Peyer's patch (tissue), 4 donors: Measurements from ENCODE around the gene PLEKHA7.

ENCODE experiments used
- POLR2A ChIP-seq, 2 donors: fragments of 450-650 bp; IDR thresholded peaks; one replicate each; pipeline ENCODE4 v1.5.1; 2017; ENCODE audit warnings: antibody characterized with exemption in 2 of 2, mild to moderate bottlenecking in 2 of 2, moderate library complexity in 2 of 2
- TF ChIP-seq, protein P1 (sequence below), 6 experiments: fragments of 450-650 bp in 4 of 6; fragments of 200-600 bp in 2 of 6; sonication (generic) in 1 of 6; IDR thresholded peaks; one replicate each; pipeline ENCODE4 v1.5.1; 2017 to 2019; ENCODE audit warnings: antibody characterized with exemption in 6 of 6, mild to moderate bottlenecking in 3 of 6, moderate library complexity in 1 of 6

GRCh38 chr11:17014833-17015626 is 816 bp upstream of the PLEKHA7 start:
- TF ChIP-seq, protein P1, sequence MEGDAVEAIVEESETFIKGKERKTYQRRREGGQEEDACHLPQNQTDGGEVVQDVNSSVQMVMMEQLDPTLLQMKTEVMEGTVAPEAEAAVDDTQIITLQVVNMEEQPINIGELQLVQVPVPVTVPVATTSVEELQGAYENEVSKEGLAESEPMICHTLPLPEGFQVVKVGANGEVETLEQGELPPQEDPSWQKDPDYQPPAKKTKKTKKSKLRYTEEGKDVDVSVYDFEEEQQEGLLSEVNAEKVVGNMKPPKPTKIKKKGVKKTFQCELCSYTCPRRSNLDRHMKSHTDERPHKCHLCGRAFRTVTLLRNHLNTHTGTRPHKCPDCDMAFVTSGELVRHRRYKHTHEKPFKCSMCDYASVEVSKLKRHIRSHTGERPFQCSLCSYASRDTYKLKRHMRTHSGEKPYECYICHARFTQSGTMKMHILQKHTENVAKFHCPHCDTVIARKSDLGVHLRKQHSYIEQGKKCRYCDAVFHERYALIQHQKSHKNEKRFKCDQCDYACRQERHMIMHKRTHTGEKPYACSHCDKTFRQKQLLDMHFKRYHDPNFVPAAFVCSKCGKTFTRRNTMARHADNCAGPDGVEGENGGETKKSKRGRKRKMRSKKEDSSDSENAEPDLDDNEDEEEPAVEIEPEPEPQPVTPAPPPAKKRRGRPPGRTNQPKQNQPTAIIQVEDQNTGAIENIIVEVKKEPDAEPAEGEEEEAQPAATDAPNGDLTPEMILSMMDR (IDR thresholded peaks at IDR 0.05) = peak in 4 of 6 experiments; percentile 21 to 44 (median 40)
- TF ChIP-seq POLR2A (IDR thresholded peaks at IDR 0.05) = peak; percentile 39 to 76
